OCI-LY1 (cell line): Measurements from ENCODE around the gene SUN2.

ENCODE experiments used
- CTCF ChIP-seq: fragments of 200-600 bp; sonication (generic), shearing (Covaris generic); IDR thresholded peaks from 2 replicates; pipeline ENCODE4 v1.5.1; 2017; ENCODE audit warnings: mild to moderate bottlenecking, antibody characterized with exemption, low read length, moderate library complexity, mixed read lengths
- EZH2 ChIP-seq: fragments of 200-600 bp; sonication (generic), shearing (Covaris generic); IDR thresholded peaks from 2 replicates; pipeline ENCODE4 v1.8.0; 2017; ENCODE audit warnings: borderline replicate concordance, mixed run types, mild to moderate bottlenecking, antibody characterized with exemption, low read length, moderate library complexity, mixed read lengths

GRCh38 chr22:38744981-38745380 is 10.8 kb downstream of the SUN2 start:
- TF ChIP-seq CTCF (no peak), EZH2 (no peak)
